Measurements from ENCODE around the gene ZCCHC9.
A peak's percentile ranks its signal among the peaks of the same experiment; 100 is the strongest.

ZCCHC9 gene

GRCh38 chr5:81303563-81303962 lies 2.2 kb downstream of the ZCCHC9 start:
- Histone ChIP-seq H3K79me2 (ENCODE audit: control insufficient read depth, insufficient read depth, low read length, poor library complexity) (peaks cover 7% of the 10 kb centered on the region), H3K27ac (ENCODE audit: low read depth, low read length) (no peak overlapping the region), H3K36me3 (ENCODE audit: control insufficient read depth in 1 of 2, insufficient read depth in 2 of 2, low read length in 2 of 2) (peaks cover 0 to 4% of the 10 kb centered on the region in 2 experiments), H3K4ac (ENCODE audit: low read depth, low read length) (no peak overlapping the region), H3K4me3 (ENCODE audit: low read depth, low read length) (no peak overlapping the region), H3K14ac (ENCODE audit: low read length) (no peak overlapping the region), H4K91ac (ENCODE audit: low read depth, low read length) (no peak overlapping the region), H4K12ac (ENCODE audit: low read depth, low read length) (no peak overlapping the region), H3K79me1 (ENCODE audit: low read length) (peaks cover 8% of the 10 kb centered on the region), H2AK5ac (ENCODE audit: low read length) (no peak overlapping the region), H3K27me3 (ENCODE audit: insufficient read depth, low read length) (no peaks in the 10 kb centered on the region), H3K9ac (ENCODE audit: low read length) (no peak overlapping the region), H3K23ac (ENCODE audit: low read length) (no peak overlapping the region), H3K18ac (ENCODE audit: low read length) (no peak overlapping the region), H2BK5ac (ENCODE audit: low read depth, low read length, poor library complexity) (no peak overlapping the region), H3K9me3 (ENCODE audit: insufficient read depth, low read depth, low read length) (no peaks in the 10 kb centered on the region), H2AFZ (ENCODE audit: insufficient read depth, low read length, poor library complexity) (no peak overlapping the region), H2BK12ac (ENCODE audit: low read length) (no peak overlapping the region), H2BK120ac (ENCODE audit: insufficient read depth, low read length, poor library complexity) (no peak overlapping the region), H3K4me2 (ENCODE audit: low read length) (no peak overlapping the region), H3K4me1 (ENCODE audit: control insufficient read depth in 1 of 2, insufficient read depth in 2 of 2, low read length in 2 of 2) (peaks cover 3 to 6% of the 10 kb centered on the region in 2 experiments), H4K8ac (ENCODE audit: low read depth, low read length) (no peak overlapping the region)
- WGBS (ENCODE audit: extremely low coverage, insufficient coverage, insufficient read length): no CpG with 5 or more reads among the region's 1 CpG
- peak; percentile 49 to 86 for DNase-seq

GRCh38 chr5:81305785-81306184 lies 4.4 kb downstream of the ZCCHC9 start:
- peaks cover 3 to 4% of the 10 kb centered on the region in 2 experiments for H3K4me1 ChIP-seq (ENCODE audit: control insufficient read depth in 1 of 2, insufficient read depth in 2 of 2, low read length in 2 of 2)
- no peak overlapping the region for H3K18ac ChIP-seq (ENCODE audit: low read length)
- H3K79me1 ChIP-seq (ENCODE audit: low read length): peaks cover 8% of the 10 kb centered on the region
- no peak overlapping the region for H3K23ac ChIP-seq (ENCODE audit: low read length)
- H3K9ac ChIP-seq (ENCODE audit: low read length): no peak overlapping the region
- H3K4ac ChIP-seq (ENCODE audit: low read depth, low read length): no peak overlapping the region
- no peak overlapping the region for H4K12ac ChIP-seq (ENCODE audit: low read depth, low read length)
- no peak overlapping the region for H3K4me3 ChIP-seq (ENCODE audit: low read depth, low read length)
- H2AK5ac ChIP-seq (ENCODE audit: low read length): no peak overlapping the region
- no peak overlapping the region for H2BK120ac ChIP-seq (ENCODE audit: insufficient read depth, low read length, poor library complexity)
- no peak overlapping the region for H2AFZ ChIP-seq (ENCODE audit: insufficient read depth, low read length, poor library complexity)
- no peak overlapping the region for H4K8ac ChIP-seq (ENCODE audit: low read depth, low read length)
- no peak overlapping the region for H3K4me2 ChIP-seq (ENCODE audit: low read length)
- no peak for DNase-seq
- no peak overlapping the region for H3K27ac ChIP-seq (ENCODE audit: low read depth, low read length)
- no peak overlapping the region for H2BK12ac ChIP-seq (ENCODE audit: low read length)
- no peak overlapping the region for H3K14ac ChIP-seq (ENCODE audit: low read length)
- H3K36me3 ChIP-seq (ENCODE audit: control insufficient read depth in 1 of 2, insufficient read depth in 2 of 2, low read length in 2 of 2): peaks cover 2 to 8% of the 10 kb centered on the region in 2 experiments
- no peaks in the 10 kb centered on the region for H3K27me3 ChIP-seq (ENCODE audit: insufficient read depth, low read length)
- peaks cover 7% of the 10 kb centered on the region for H3K79me2 ChIP-seq (ENCODE audit: control insufficient read depth, insufficient read depth, low read length, poor library complexity)
- H4K91ac ChIP-seq (ENCODE audit: low read depth, low read length): no peak overlapping the region
- H3K9me3 ChIP-seq (ENCODE audit: insufficient read depth, low read depth, low read length): no peaks in the 10 kb centered on the region
- H2BK5ac ChIP-seq (ENCODE audit: low read depth, low read length, poor library complexity): no peak overlapping the region

GRCh38 chr5:81308836-81309235 lies 7.4 kb downstream of the ZCCHC9 start:
- H3K9me3 ChIP-seq (ENCODE audit: insufficient read depth, low read depth, low read length): no peaks in the 10 kb centered on the region
- no peak overlapping the region for H3K4ac ChIP-seq (ENCODE audit: low read depth, low read length)
- DNase-seq: no peak
- H3K27me3 ChIP-seq (ENCODE audit: insufficient read depth, low read length): no peaks in the 10 kb centered on the region
- H3K36me3 ChIP-seq (ENCODE audit: control insufficient read depth in 1 of 2, insufficient read depth in 2 of 2, low read length in 2 of 2): peaks cover 2 to 13% of the 10 kb centered on the region in 2 experiments
- H3K14ac ChIP-seq (ENCODE audit: low read length): no peak overlapping the region
- H2AK5ac ChIP-seq (ENCODE audit: low read length): no peak overlapping the region
- no peak overlapping the region for H2BK12ac ChIP-seq (ENCODE audit: low read length)
- no peak overlapping the region for H3K23ac ChIP-seq (ENCODE audit: low read length)
- H2BK120ac ChIP-seq (ENCODE audit: insufficient read depth, low read length, poor library complexity): no peak overlapping the region
- no peak overlapping the region for H2BK5ac ChIP-seq (ENCODE audit: low read depth, low read length, poor library complexity)
- H3K27ac ChIP-seq (ENCODE audit: low read depth, low read length): no peak overlapping the region
- H4K91ac ChIP-seq (ENCODE audit: low read depth, low read length): no peak overlapping the region
- H3K4me3 ChIP-seq (ENCODE audit: low read depth, low read length): no peak overlapping the region
- no peak overlapping the region for H4K8ac ChIP-seq (ENCODE audit: low read depth, low read length)
- no peak overlapping the region for H3K18ac ChIP-seq (ENCODE audit: low read length)
- no peaks in the 10 kb centered on the region for H3K4me1 ChIP-seq (ENCODE audit: control insufficient read depth in 1 of 2, insufficient read depth in 2 of 2, low read length in 2 of 2)
- no peak overlapping the region for H4K12ac ChIP-seq (ENCODE audit: low read depth, low read length)
- no peak overlapping the region for H2AFZ ChIP-seq (ENCODE audit: insufficient read depth, low read length, poor library complexity)
- no peak overlapping the region for H3K9ac ChIP-seq (ENCODE audit: low read length)
- no CpG with 5 or more reads among the region's 2 CpGs for WGBS (ENCODE audit: extremely low coverage, insufficient coverage, insufficient read length)
- H3K79me2 ChIP-seq (ENCODE audit: control insufficient read depth, insufficient read depth, low read length, poor library complexity): no peaks in the 10 kb centered on the region
- H3K79me1 ChIP-seq (ENCODE audit: low read length): no peaks in the 10 kb centered on the region
- H3K4me2 ChIP-seq (ENCODE audit: low read length): no peak overlapping the region

DNA sequence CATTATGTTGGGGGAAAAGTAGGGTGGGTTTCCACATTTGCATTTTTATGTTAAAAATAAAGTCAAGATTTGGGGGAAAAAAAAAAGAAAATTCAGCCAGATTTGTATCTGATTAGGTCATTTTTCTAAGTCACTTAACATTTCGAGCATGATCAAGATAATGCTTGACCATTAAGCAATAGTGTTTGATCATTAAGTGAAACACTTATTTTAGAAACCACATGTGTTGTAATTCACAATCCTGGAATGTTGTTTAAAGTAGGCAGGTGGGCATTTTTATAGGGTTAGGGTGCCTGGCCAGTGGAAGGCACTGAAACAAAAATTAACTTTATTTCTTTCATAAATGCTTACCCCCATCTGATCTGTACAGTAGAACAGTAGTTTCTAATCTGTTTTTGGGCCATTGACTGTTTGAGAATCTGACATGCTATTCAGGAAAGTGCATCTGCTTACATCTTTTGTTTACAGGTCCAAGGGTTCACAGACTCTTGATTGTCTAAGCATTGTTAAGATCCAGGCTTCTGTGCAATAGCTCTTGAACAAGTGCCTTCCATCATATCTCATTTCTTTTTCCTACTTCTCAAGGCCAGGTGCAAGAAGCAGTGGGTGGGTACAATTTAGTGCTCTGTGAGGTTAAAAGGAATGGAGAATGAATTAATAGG lies 9.1 kb downstream of the ZCCHC9 start:
- no peak overlapping the region for H3K14ac ChIP-seq (ENCODE audit: low read length)
- no peak overlapping the region for H3K4me3 ChIP-seq (ENCODE audit: low read depth, low read length)
- no peak overlapping the region for H3K9ac ChIP-seq (ENCODE audit: low read length)
- H3K9me3 ChIP-seq (ENCODE audit: insufficient read depth, low read depth, low read length): no peaks in the 10 kb centered on the region
- no peak overlapping the region for H2BK120ac ChIP-seq (ENCODE audit: insufficient read depth, low read length, poor library complexity)
- H3K79me2 ChIP-seq (ENCODE audit: control insufficient read depth, insufficient read depth, low read length, poor library complexity): no peaks in the 10 kb centered on the region
- H3K4me2 ChIP-seq (ENCODE audit: low read length): no peak overlapping the region
- no peak overlapping the region for H4K8ac ChIP-seq (ENCODE audit: low read depth, low read length)
- H3K23ac ChIP-seq (ENCODE audit: low read length): no peak overlapping the region
- no peak overlapping the region for H2AK5ac ChIP-seq (ENCODE audit: low read length)
- peaks cover 4 to 10% of the 10 kb centered on the region in 2 experiments for H3K36me3 ChIP-seq (ENCODE audit: control insufficient read depth in 1 of 2, insufficient read depth in 2 of 2, low read length in 2 of 2)
- no peak overlapping the region for H2BK12ac ChIP-seq (ENCODE audit: low read length)
- H3K18ac ChIP-seq (ENCODE audit: low read length): no peak overlapping the region
- H3K27ac ChIP-seq (ENCODE audit: low read depth, low read length): no peak overlapping the region
- H3K4ac ChIP-seq (ENCODE audit: low read depth, low read length): no peak overlapping the region
- no peak overlapping the region for H4K91ac ChIP-seq (ENCODE audit: low read depth, low read length)
- no peak overlapping the region for H2AFZ ChIP-seq (ENCODE audit: insufficient read depth, low read length, poor library complexity)
- peak in 1 of 2 donors; percentile 36 for DNase-seq
- no peak overlapping the region for H2BK5ac ChIP-seq (ENCODE audit: low read depth, low read length, poor library complexity)
- H3K27me3 ChIP-seq (ENCODE audit: insufficient read depth, low read length): no peaks in the 10 kb centered on the region
- no CpG with 5 or more reads among the region's 1 CpG for WGBS (ENCODE audit: extremely low coverage, insufficient coverage, insufficient read length)
- H3K4me1 ChIP-seq (ENCODE audit: control insufficient read depth in 1 of 2, insufficient read depth in 2 of 2, low read length in 2 of 2): no peaks in the 10 kb centered on the region
- no peak overlapping the region for H4K12ac ChIP-seq (ENCODE audit: low read depth, low read length)
- H3K79me1 ChIP-seq (ENCODE audit: low read length): no peaks in the 10 kb centered on the region

Data from trophoblast cell (in vitro differentiated cells and primary cell).